GM12891 (cell line): ENCODE measurements around the gene MYL6. TPM values are rescaled to one million over a fixed set of nuclear protein-coding genes. Genes with fewer than 3 reads are reported as not detected.
"Not testable (repeated sequence)": the region's sequence is repeated elsewhere in the genome, so short reads cannot be mapped to it uniquely, and the experiment has no call there.

Experiments used
- DNase-seq: peaks from one replicate; pipeline ENCODE4 v3.0.0; 2011; ENCODE audit warnings: low spot score; ENCODE audit not compliant: insufficient read length
- FAIRE-seq: peaks from 2 replicates; lab custom pipeline; 2011; peaks lifted over from hg19 to GRCh38; lab: Jason Lieb, UNC
- PAX5 ChIP-seq: IDR thresholded peaks from 2 replicates; pipeline ENCODE4 v1.6.1; 2011; ENCODE audit warnings: low read length, moderate library complexity, mild to moderate bottlenecking; ENCODE audit not compliant: insufficient read depth, severe bottlenecking
- POLR2A ChIP-seq: IDR thresholded peaks from 2 replicates; pipeline ENCODE4 v1.6.1; 2011; ENCODE audit warnings: low read depth, low read length, control low read depth
- POLR2AphosphoS5 ChIP-seq: IDR thresholded peaks from 2 replicates; pipeline ENCODE4 v1.6.1; 2011; ENCODE audit warnings: low read depth, low read length, control low read depth
- POU2F2 ChIP-seq: IDR thresholded peaks from 2 replicates; pipeline ENCODE4 v1.6.1; 2011; ENCODE audit warnings: low read depth, mild to moderate bottlenecking, control low read depth, low read length, moderate library complexity
- SPI1 ChIP-seq: IDR thresholded peaks from 2 replicates; pipeline ENCODE4 v1.6.1; 2011; ENCODE audit warnings: low read depth, low read length, control low read depth
- TAF1 ChIP-seq: IDR thresholded peaks from 2 replicates; pipeline ENCODE4 v1.6.1; 2011; ENCODE audit warnings: low read depth, low read length, control low read depth
- polyA plus RNA-seq: library from polyadenylated mRNA; unstranded; fragments of >200 nt; gene quantifications from one replicate; pipeline ENCODE4 v1.2.1, GENCODE V29; 2012; ENCODE audit warnings: low read depth, missing spikeins, inconsistent platforms; ENCODE audit not compliant: missing spikeins

The MYL6 gene
- 1,391 TPM for polyA plus RNA-seq

DNA sequence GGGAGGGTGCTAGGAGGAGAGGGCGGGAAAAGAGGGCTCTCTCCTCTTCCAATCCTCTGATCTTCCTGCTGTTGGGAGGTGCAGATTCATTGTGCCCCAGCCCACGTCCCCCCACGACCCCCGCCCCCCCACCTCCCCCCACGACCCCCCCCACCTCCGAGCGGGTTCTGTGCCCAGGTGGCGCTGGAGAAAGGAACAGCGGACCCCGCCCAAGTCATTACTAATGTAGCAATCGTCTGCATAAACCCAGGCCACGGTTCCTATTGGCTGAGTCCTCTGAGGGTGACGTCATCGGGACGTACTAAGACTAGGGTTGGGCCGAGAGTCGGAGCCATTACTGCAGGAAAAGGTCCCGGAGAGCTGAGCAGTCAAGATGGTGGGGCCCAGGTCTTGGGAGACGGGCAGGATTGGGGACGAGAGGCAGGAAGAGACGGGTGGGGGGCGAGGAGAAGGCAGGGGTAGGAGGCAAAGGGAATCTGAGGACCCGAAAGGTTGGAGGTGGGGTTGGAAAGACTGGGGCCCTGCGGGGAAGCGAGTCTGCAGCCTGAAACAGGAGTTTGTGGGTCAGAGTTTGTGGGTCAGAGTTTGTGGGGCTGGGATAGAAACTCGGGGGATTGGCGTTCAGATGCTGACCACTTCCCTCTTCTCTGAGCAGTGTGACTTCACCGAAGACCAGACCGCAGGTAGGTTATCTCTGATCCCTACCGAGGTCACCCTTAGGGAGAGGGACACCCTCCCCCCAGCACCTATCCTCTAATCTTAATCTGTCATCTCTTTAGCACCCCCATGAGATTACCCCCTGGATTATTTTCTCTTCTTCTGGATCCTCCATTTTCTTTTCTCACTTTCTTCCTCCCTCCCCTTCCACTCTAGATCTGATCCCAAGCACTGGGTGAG lies at the start of gene MYL6:
Gene MYL6, plus strand, starts transcription at position 331 of the 897 bp plus-strand sequence. Its CDS starts 43 bp downstream, at position 374.
- DNase-seq = peak; percentile 83
- FAIRE-seq = peak; percentile 96
- TF ChIP-seq PAX5 (no peak), POLR2AphosphoS5 (peak; percentile 99), POU2F2 (peak; percentile 79), TAF1 (peak; percentile 92), SPI1 (peak; percentile 86), POLR2A (peak; percentile 98)

DNA sequence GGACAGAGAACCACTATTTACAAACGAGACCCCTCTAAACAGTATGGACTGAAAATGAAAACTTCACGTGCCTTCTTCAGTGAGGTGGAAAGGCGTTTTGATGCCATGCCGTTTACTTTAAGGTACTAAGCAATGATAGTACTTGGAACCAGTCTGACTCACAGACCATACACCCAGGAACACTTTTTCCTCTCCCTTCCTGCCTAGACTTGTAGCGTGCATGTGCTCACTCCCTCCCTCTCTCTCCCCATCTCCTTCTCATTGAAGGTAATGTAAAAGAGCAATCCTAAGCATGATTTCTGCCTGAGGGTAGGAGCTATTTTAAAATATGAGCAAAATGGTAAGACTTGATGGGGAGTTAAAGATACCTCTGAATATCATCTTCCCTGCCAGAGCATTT lies 47.6 kb upstream of the MYL6 start:
- TF ChIP-seq POU2F2 (no peak), TAF1 (no peak), POLR2AphosphoS5 (no peak), PAX5 (no peak), SPI1 (no peak), POLR2A (no peak)
- no peak for DNase-seq
- no peak for FAIRE-seq

DNA sequence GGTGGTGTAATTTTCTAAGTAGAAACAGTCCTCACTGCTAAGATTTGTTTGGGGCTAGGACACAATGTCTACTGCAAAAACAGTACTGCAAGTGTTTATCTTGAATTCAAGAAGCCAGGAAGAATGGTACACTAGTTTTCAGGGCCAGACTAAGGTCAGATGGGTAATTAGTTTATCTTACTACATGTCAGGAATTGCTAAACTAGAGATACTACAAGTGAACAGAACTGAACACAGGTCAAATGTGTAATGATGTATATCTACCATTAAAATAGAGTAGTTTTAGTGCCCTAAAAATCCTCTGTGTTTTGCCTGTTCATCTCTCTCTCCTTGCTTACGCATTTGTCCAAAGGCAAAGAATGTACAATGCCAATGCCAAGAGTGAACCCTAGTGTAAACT lies 44.1 kb upstream of the MYL6 start:
- 0 out of 2 replicates have a peak, but pooled peaks have one; percentile 14 for TF ChIP-seq POLR2A
- TF ChIP-seq PAX5 = no peak
- TF ChIP-seq POLR2AphosphoS5 = no peak
- TF ChIP-seq POU2F2 = no peak
- no peak for TF ChIP-seq SPI1
- no peak for TF ChIP-seq TAF1
- no peak for DNase-seq
- FAIRE-seq = no peak

DNA sequence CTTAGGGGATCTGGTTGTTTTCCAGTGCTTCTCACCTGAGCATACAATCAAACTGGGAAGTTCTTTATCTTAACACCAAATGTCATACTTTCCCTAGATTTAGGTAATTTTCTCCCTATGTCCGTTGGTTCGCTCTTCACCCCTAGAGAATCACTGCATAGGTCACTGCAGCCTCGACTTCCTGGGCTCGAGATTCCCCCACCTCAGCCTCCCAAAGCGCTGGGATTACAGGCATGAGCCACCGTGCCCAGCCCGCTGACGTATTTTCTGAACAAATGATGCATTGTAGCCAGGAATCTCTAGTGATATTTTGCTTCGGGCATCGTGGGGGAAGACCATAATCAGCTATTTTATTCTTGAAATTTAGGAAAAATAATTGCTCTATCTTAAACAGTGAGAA lies 42.8 kb upstream of the MYL6 start:
- FAIRE-seq = no peak
- TF ChIP-seq PAX5 = no peak
- no peak for TF ChIP-seq POU2F2
- TF ChIP-seq SPI1 = no peak
- TF ChIP-seq TAF1 = no peak
- no peak for DNase-seq

DNA sequence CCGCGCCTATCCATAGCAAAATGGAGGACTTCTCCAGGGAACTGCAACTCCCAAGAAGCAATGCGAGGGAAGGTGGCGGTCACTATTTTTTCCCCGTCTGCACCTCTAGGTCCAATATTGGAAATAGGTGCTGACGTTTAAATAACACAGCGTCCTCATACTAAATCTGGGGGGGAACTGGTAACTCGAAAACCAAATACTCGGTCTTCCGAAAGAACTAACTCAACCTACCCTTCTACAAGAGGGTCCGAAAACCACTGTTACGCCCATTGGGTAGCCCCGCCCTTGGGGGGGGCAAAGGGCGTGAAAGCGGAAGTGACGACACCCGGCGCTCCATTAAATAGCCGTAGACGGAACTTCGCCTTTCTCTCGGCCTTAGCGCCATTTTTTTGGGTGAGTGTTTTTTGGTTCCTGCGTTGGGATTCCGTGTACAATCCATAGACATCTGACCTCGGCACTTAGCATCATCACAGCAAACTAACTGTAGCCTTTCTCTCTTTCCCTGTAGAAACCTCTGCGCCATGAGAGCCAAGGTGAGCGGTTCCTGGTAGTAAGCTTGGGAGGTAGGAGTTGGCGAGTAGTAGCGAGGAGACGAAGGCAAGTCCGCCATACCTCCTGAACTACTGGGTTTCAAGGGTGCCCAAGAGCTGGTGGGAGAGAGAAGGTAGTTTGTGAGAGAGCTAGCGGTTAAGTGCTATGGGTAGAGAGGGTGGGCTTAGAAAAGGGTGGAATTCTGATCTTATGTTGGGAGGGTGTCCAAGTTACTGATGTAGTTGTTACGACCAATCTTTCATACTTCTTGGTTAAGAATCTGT lies 41.7 kb upstream of the MYL6 start, which contains the start of gene RPL41:
Gene RPL41, plus strand, starts transcription at position 367 of the 815 bp plus-strand sequence.
- TF ChIP-seq POLR2A (peak; percentile 100), SPI1 (peak; percentile 79), PAX5 (no peak), POU2F2 (peak; percentile 96), POLR2AphosphoS5 (peak; percentile 100), TAF1 (peak; percentile 99)
- FAIRE-seq = peak; percentile 94
- no peak for DNase-seq

DNA sequence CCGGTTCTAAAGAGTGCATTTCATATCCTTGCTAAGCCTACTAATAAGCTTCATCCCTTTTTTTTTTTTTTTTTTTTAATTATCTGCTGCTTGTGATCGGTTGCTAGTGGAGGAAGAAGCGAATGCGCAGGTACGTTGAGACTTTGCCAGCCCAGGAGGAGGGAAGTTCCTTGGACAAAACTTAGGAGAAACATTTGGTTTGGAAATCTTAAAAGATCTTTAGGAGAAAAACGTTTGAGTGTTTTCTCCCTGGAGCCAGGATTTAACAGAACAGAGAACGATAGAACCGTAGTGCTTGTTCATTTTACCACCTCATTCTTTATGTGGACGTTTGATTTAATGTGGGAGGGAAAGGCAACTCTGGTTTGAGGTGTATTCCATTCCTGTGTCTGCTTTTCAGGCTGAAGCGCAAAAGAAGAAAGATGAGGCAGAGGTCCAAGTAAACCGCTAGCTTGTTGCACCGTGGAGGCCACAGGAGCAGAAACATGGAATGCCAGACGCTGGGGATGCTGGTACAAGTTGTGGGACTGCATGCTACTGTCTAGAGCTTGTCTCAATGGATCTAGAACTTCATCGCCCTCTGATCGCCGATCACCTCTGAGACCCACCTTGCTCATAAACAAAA lies 41.0 kb upstream of the MYL6 start:
- not testable (repeated sequence) for FAIRE-seq, DNase-seq

DNA sequence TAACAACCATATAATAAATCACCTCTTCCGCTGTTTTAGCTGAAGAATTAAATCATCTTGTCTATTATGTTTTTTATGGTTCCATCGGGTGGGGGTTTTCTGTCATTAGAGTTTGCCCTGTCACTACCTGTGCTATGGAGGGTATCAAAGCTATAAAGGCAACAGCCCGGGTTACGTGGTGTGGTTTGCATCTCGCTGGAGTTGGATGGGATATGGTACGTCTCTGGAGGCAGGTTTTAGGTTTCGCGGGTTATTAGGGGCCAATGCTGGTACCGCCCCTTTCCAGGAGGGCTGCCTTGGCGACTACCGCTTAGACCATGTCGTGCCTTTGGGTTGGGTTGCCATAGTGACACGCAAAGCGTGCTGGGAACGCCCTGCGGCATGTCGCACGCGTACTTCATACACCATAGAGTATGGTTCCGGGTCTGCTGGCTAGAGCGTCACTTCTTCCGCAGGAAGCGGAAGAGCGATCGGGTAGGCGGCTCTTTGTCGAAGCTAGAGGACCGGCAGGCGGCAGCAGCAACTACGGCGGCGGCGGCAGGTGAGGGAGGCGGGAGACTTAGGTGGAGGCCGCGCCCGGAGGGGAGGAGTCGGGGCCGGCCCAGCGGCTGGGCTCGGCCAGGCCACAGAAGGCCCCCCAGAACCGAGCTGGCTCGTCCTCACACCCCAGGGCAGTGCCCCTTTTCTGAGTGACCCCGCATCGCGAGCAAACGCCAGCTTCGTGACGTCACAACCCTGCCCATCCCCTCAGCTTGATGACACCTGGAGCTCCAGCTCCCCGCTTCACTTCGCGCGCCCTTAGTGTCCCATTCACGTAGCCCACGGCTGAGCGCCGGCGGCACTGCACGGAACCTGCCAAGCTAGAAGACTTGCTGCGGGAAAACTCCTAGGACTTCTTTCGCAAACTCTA lies 40.1 kb upstream of the MYL6 start, which contains the start of gene ZC3H10:
Gene ZC3H10, plus strand, starts transcription at position 489 of the 910 bp plus-strand sequence. CDS start 2,297 bp downstream, outside the sequence.
- FAIRE-seq (peak; percentile 100), DNase-seq (peak; percentile 88)
- no peak for TF ChIP-seq PAX5
- TF ChIP-seq SPI1 = peak; percentile 55
- TF ChIP-seq POU2F2 = peak; percentile 98
- TF ChIP-seq POLR2AphosphoS5 = peak; percentile 100
- TF ChIP-seq TAF1 = peak; percentile 28; the same call in 1 of the 2 replicates
- TF ChIP-seq POLR2A = peak; percentile 99

DNA sequence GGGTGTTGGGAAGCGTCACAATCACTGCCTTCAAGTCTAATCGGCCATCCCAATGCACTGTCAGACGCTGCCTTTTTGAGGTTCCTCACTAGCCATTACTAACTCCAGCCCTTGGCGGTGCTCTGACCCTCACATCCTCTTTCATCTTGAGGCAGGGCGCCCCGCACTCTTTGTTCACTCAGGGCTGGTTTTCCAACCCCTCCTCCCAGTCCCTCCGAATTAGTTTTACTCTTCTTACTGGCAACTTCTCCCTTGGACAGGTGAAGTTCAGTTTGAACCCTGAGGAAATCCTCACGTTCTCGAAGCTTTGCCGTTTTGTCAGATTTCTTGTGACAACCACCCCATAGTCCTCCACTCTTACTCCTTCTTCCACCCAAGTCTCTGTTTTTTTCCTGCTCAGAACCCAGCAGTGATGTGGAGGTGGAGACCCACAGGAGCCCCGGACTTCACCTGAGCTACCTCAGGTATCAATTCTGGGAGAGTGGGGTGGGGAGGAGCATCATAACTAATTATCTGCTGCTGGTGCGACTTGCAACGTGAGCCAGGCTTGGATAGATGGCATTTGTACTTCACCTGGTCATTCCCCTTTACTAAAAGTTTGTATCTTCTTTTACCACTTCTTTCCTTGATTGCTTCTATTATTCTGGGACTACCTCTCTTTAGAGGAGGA lies 39.3 kb upstream of the MYL6 start:
- FAIRE-seq (no peak), DNase-seq (no peak)
- TF ChIP-seq SPI1 (peak; percentile 20; the same call in 1 of the 2 replicates), POLR2A (no peak)
